Measurements from ENCODE around the gene BCAS1.
"Not testable (repeated sequence)": the region's sequence is repeated elsewhere in the genome, so short reads cannot be mapped to it uniquely, and the experiment has no call there.

BCAS1 gene

DNA sequence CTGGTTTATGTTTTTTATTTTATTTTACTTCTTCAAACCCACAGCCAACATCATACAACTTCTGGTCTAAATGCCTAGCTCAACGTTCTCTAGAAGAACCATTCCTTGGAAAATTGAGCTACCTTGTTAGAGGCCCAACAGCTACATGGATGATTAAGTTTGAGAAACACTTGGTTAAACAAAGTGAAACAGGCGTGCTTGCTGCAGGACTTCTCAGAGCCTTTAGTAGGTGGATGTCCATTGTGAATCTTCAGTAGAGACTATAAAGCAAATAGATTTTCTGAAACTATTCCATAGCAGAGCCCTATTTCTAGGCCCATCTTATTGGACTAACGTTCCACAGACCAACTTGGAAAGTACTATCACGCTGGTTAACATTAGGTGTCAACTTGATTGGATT, 51.3 kb downstream of the BCAS1 start:
- H3K4me1 ChIP-seq (ENCODE audit: insufficient read depth, low read length) = peaks cover 6% of the 10 kb centered on the region; the same call in 1 of the 2 replicates
- H3K36me3 ChIP-seq (ENCODE audit: insufficient read depth, low read length) = no peaks in the 10 kb centered on the region
- H3K9ac ChIP-seq (ENCODE audit: low read depth, low read length) = no peak overlapping the region
- no peaks in the 10 kb centered on the region for H3K9me3 ChIP-seq (ENCODE audit: control insufficient read depth, insufficient read depth, low read length)

- Histone ChIP-seq H3K9me3 (ENCODE audit: control insufficient read depth, insufficient read depth, low read length) (no peaks in the 10 kb centered on the region), H3K9ac (ENCODE audit: low read depth, low read length) (no peak overlapping the region), H3K4me1 (ENCODE audit: insufficient read depth, low read length) (peaks cover 6% of the 10 kb centered on the region; the same call in 1 of the 2 replicates), H3K36me3 (ENCODE audit: insufficient read depth, low read length) (no peaks in the 10 kb centered on the region)
Observed at GRCh38 chr20:54017846-54018245, 52.5 kb downstream of the BCAS1 start.

DNA sequence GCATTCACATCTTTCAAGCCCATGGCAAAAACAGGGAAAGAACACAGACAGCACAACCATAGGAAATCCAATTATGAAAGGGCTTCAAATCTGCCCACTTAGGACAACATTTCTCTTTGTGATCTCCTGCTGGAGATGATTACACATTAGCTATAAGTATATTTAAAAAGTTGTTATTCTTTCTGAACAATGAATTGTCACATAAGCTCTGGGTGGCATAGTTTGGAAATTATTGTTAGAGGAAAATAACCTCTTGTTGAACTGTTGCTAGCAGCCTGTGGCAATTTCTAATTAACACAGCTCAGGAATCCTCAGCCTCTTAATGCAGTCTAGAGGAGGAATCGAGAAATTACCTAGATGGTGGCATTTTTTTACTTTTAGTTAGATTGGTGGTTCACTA, 54.9 kb downstream of the BCAS1 start:
- Histone ChIP-seq H3K36me3 (ENCODE audit: insufficient read depth, low read length) (no peaks in the 10 kb centered on the region), H3K9ac (ENCODE audit: low read depth, low read length) (no peak overlapping the region), H3K4me1 (ENCODE audit: insufficient read depth, low read length) (peaks cover 6% of the 10 kb centered on the region; the same call in 1 of the 2 replicates), H3K9me3 (ENCODE audit: control insufficient read depth, insufficient read depth, low read length) (no peaks in the 10 kb centered on the region)

GRCh38 chr20:54014293-54014926, 56.0 kb downstream of the BCAS1 start:
- Histone ChIP-seq H3K9me3 (ENCODE audit: control insufficient read depth, insufficient read depth, low read length) (no peaks in the 10 kb centered on the region), H3K36me3 (ENCODE audit: insufficient read depth, low read length) (no peaks in the 10 kb centered on the region), H3K9ac (ENCODE audit: low read depth, low read length) (no peak overlapping the region), H3K4me1 (ENCODE audit: insufficient read depth, low read length) (peaks cover 6% of the 10 kb centered on the region; the same call in 1 of the 2 replicates)

GRCh38 chr20:54013471-54013870, 56.9 kb downstream of the BCAS1 start:
- Histone ChIP-seq H3K36me3 (ENCODE audit: insufficient read depth, low read length) (no peaks in the 10 kb centered on the region), H3K9me3 (ENCODE audit: control insufficient read depth, insufficient read depth, low read length) (no peaks in the 10 kb centered on the region), H3K9ac (ENCODE audit: low read depth, low read length) (no peak overlapping the region), H3K4me1 (ENCODE audit: insufficient read depth, low read length) (peaks cover 6% of the 10 kb centered on the region; the same call in 1 of the 2 replicates)

GRCh38 chr20:54011346-54011745, 59.0 kb downstream of the BCAS1 start:
- Histone ChIP-seq H3K9ac (ENCODE audit: low read depth, low read length) (no peak overlapping the region), H3K36me3 (ENCODE audit: insufficient read depth, low read length) (no peaks in the 10 kb centered on the region), H3K4me1 (ENCODE audit: insufficient read depth, low read length) (peaks cover 6% of the 10 kb centered on the region; the same call in 1 of the 2 replicates), H3K9me3 (ENCODE audit: control insufficient read depth, insufficient read depth, low read length) (no peaks in the 10 kb centered on the region)

DNA sequence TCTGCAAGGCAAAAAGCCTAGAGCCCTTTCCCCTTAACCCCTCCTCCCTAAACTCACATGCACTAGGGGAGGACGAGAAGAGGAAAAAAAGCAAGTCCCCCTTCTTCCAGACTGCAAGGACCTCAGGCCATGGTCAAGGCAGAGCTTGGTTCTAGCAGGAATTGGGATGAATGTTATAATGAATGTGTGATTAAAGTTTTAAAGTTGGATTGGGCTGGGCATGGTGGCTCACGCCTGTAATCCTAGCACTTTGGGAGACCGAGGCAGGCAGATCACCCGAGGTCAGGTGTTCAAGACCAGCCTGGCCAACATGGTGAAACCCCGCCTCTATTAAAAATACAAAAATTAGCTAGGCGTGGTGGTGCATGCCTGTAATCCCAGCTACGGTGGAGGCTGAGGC, 64.2 kb downstream of the BCAS1 start:
- H3K9ac ChIP-seq (ENCODE audit: low read depth, low read length); H3K9me3 ChIP-seq (ENCODE audit: control insufficient read depth, insufficient read depth, low read length); H3K4me1 ChIP-seq (ENCODE audit: insufficient read depth, low read length); H3K36me3 ChIP-seq (ENCODE audit: insufficient read depth, low read length): not testable (repeated sequence)

GRCh38 chr20:54005524-54005923, 64.9 kb downstream of the BCAS1 start:
- Histone ChIP-seq H3K36me3 (ENCODE audit: insufficient read depth, low read length) (no peaks in the 10 kb centered on the region), H3K9me3 (ENCODE audit: control insufficient read depth, insufficient read depth, low read length) (no peaks in the 10 kb centered on the region), H3K9ac (ENCODE audit: low read depth, low read length) (no peak overlapping the region), H3K4me1 (ENCODE audit: insufficient read depth, low read length) (no peaks in the 10 kb centered on the region)

- no peaks in the 10 kb centered on the region; the same call in 1 of the 2 replicates for H3K9me3 ChIP-seq (ENCODE audit: control insufficient read depth, insufficient read depth, low read length)
- H3K36me3 ChIP-seq (ENCODE audit: insufficient read depth, low read length) = no peaks in the 10 kb centered on the region
- no peak overlapping the region for H3K9ac ChIP-seq (ENCODE audit: low read depth, low read length)
- H3K4me1 ChIP-seq (ENCODE audit: insufficient read depth, low read length) = no peaks in the 10 kb centered on the region
Observed at GRCh38 chr20:54004445-54004844, 65.9 kb downstream of the BCAS1 start.

DNA sequence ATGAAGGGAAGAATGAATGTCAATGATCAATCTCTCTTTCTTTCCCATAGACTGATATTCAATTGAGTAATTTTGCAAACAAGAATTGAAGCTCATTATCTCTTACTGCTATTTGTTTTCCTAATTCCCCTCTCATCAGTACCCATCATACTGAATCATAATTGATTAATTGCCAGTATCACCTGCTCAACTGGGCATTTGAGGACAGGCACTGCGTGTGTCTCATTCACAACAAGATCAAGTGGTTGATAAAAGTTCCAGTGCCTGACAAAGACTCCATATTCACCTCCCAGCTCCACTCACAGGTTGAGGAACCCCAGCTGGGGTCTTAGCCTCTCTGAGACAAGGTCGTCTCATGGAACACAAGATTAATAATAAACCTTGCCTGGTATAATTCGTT, 67.7 kb downstream of the BCAS1 start:
- Histone ChIP-seq H3K36me3 (ENCODE audit: insufficient read depth, low read length) (no peaks in the 10 kb centered on the region), H3K4me1 (ENCODE audit: insufficient read depth, low read length) (no peaks in the 10 kb centered on the region), H3K9ac (ENCODE audit: low read depth, low read length) (no peak overlapping the region), H3K9me3 (ENCODE audit: control insufficient read depth, insufficient read depth, low read length) (peaks cover 3% of the 10 kb centered on the region)

DNA sequence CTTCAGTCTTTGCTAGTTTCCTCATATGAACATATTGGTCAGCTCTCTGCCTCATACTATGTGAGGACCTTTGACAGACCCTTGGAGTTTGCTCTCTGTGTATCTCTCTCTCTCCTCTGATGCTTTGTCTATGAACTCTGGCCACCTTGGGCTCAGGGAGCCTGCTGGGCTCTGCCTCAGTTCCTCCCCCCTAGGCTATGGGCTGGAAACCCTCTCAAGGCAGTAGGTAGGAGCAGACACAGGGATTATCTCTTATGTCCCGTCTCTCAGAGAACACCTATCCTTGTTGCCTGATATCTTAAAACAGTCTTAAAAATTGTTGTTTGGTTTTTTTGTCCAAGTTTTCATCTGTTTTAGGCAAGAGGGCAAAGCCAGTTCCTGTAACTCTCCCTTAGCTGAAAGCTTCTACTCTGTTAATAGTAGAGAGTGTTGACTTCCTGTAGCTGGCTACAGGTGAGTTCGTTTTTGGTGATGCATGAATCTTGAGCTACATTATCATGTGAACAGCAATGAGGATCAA, 68.3 kb downstream of the BCAS1 start:
- no peaks in the 10 kb centered on the region for H3K36me3 ChIP-seq (ENCODE audit: insufficient read depth, low read length)
- H3K9ac ChIP-seq (ENCODE audit: low read depth, low read length) = no peak overlapping the region
- H3K4me1 ChIP-seq (ENCODE audit: insufficient read depth, low read length) = no peaks in the 10 kb centered on the region
- H3K9me3 ChIP-seq (ENCODE audit: control insufficient read depth, insufficient read depth, low read length) = peaks cover 3% of the 10 kb centered on the region

GRCh38 chr20:54000914-54001313, 69.5 kb downstream of the BCAS1 start:
- Histone ChIP-seq H3K4me1 (ENCODE audit: insufficient read depth, low read length) (no peaks in the 10 kb centered on the region), H3K36me3 (ENCODE audit: insufficient read depth, low read length) (no peaks in the 10 kb centered on the region), H3K9ac (ENCODE audit: low read depth, low read length) (no peak overlapping the region), H3K9me3 (ENCODE audit: control insufficient read depth, insufficient read depth, low read length) (peaks cover 3% of the 10 kb centered on the region)

GRCh38 chr20:54000262-54000661, 70.1 kb downstream of the BCAS1 start:
- no peaks in the 10 kb centered on the region for H3K36me3 ChIP-seq (ENCODE audit: insufficient read depth, low read length)
- H3K4me1 ChIP-seq (ENCODE audit: insufficient read depth, low read length) = no peaks in the 10 kb centered on the region
- peaks cover 3% of the 10 kb centered on the region for H3K9me3 ChIP-seq (ENCODE audit: control insufficient read depth, insufficient read depth, low read length)
- no peak overlapping the region for H3K9ac ChIP-seq (ENCODE audit: low read depth, low read length)

- no peaks in the 10 kb centered on the region for H3K4me1 ChIP-seq (ENCODE audit: insufficient read depth, low read length)
- no peaks in the 10 kb centered on the region for H3K36me3 ChIP-seq (ENCODE audit: insufficient read depth, low read length)
- no peak overlapping the region for H3K9ac ChIP-seq (ENCODE audit: low read depth, low read length)
- H3K9me3 ChIP-seq (ENCODE audit: control insufficient read depth, insufficient read depth, low read length) = peaks cover 3% of the 10 kb centered on the region
Observed at GRCh38 chr20:53999077-53999476, 71.3 kb downstream of the BCAS1 start.

DNA sequence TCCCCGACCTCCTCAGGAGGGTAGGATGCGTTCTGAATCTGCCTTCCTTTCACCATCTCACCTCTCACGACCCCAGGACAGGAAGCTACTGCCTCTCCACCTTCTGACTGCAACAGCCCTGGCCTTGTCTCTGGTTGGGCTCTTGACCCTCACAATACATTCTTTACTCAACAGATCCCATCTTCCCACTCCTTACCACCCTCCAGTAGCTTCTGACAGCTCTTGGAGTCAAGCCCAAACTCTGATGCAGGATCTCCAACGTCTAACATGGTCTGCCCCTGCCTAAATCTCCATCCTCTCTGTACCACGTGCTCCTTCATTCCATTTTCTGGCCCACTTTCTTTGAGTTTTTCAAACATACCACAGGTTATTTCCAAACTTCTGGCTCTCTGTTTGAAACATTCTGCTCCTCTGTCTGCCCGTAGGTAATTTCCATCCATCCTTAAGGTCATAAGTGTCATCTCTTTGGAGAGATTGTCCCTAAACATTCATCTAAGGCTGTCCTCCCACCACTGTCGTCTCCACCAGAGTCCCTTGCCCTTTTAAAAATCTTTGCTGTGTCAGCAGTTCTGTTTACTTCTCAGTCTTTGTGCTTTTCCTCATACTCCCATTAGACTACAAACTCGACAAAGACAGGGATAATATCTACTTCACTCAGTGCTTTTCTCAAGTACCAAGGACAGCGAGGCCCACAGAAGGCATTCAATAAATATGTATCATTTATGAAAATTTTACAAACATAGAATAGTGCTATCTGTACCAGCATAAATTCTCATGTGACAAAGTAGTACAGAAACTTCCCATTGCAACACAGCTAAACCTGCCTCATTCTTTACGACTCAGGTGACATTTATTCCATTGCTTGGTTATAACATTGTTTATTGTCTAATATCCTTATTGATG, 73.6 kb downstream of the BCAS1 start:
- Histone ChIP-seq H3K4me1 (ENCODE audit: insufficient read depth, low read length) (no peaks in the 10 kb centered on the region), H3K9me3 (ENCODE audit: control insufficient read depth, insufficient read depth, low read length) (peaks cover 3% of the 10 kb centered on the region), H3K36me3 (ENCODE audit: insufficient read depth, low read length) (no peaks in the 10 kb centered on the region), H3K9ac (ENCODE audit: low read depth, low read length) (no peak overlapping the region)

All from ES-I3 (cell line).